HTERT RPE-1 (cell line): ENCODE results near the gene CLEC16A.

Source experiments
- in situ Hi-C: fragments of 300-500 bp; cut with MboI; formaldehyde crosslinking; loops from 4 replicates; pipeline ENCODE4 v1.14.3; 2020; ENCODE audit warnings: low sequenced_read_pairs

CLEC16A gene

GRCh38 chr16:11056090-11056992 is 112.0 kb downstream of the CLEC16A start:
- in situ Hi-C loops = no loop called here

DNA sequence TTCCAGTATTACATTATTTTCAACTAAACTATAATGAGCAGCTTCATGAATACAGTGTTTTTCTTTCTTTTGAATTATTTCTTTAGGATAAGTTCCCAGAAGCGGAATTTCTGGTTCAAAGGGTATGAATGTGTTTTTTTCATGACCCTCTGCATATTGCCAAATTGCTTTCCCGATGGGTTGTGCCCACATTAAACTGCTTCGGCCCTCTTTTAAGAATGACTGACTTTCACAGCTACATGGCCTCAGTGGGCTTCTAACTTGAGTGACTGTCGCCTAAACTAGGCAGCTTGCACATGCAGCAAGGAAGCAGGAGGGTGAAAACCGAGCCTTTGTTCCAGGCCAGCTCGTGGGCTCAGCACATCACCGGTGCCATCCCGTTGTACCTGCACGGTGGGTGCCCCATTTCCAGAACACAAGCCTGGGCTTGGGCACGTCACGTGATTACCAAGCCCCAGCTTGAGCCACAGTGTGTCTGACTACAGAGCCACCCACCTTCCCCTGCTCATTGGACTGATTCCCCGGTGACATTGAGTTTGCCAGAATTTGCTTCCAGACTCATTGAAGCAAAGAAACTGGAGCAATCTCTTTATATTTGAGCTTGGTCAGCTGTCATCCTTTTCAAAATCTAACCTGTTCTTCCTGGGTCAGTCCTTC is 112.8 kb downstream of the CLEC16A start:
- in situ Hi-C loops = no loop called here

GRCh38 chr16:11057711-11058345 is 113.5 kb downstream of the CLEC16A start:
- in situ Hi-C loops = no loop called here

DNA sequence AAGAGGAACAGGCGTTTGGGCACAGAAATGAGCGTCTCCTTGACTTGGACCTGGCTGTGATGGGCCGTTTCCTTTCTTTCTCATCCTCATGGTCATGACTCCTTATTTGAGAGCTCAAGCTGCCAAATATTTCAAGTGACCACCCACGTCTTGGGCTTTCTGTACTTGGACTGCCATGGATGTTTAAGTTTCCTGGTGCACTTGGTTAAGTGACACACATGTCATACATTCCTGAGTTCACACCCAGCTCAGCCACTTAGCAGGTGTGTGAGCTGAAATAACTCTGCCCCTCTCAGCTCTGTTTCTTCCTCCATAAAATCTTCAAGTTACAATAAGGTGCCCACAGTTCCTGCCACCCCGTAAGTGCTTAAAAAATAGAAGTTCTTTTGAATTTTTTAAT is 114.5 kb downstream of the CLEC16A start:
- in situ Hi-C loops = no loop called here

GRCh38 chr16:11059588-11059987 is 115.2 kb downstream of the CLEC16A start:
- in situ Hi-C loops = no loop called here

DNA sequence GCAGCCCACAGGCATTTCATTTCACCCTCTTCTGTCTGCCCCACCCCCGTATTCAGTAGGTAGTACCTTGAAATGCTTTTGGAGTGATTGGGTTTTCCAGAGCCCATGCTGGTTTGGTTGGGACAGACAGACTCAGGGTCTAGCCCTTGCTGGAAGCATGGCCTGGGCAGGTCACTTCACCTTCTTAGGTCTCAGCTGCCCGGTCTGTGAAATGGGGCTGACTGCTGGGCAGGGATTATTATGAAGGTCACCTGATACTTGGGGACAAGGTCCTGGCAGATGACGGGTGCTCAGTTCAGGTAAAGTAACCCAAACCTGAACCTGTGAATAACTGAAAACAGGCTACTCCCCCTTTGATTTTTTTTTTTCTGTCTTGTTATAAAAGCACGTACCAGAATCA is 116.0 kb downstream of the CLEC16A start:
- in situ Hi-C loops = no loop called here

GRCh38 chr16:11060842-11061241 is 116.5 kb downstream of the CLEC16A start:
- in situ Hi-C loops = no loop called here

DNA sequence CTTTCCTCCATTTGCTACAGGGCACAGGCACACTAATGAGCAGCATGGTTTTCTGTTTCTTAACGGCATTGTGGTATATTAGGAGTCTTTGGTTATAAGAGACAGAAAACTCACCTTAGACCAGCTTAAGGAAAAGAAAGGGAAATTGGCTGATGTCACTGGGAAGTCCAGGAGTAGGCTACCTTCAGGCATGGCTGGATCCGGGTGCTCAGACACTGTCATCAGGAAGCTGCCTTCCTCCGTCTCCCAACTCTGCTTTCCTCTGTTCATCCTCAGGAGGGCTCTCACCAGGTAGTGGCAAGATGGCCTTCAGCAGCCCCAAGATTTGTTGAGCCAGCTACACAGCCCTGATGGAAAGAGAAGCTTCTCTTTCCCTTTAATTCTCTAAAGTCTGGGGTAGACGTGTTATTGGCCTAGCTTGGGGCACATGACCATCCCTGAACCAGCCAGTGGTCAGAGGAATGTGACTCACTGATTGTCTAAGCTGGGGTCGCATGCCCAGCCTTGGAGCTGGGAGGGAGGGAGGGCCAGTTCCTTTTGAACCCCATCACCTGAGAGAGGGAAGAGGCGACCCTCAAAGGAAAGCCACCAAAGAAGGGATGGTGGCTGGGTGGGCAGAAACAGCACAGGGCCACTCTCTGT is 117.4 kb downstream of the CLEC16A start:
- in situ Hi-C loops = no loop called here

DNA sequence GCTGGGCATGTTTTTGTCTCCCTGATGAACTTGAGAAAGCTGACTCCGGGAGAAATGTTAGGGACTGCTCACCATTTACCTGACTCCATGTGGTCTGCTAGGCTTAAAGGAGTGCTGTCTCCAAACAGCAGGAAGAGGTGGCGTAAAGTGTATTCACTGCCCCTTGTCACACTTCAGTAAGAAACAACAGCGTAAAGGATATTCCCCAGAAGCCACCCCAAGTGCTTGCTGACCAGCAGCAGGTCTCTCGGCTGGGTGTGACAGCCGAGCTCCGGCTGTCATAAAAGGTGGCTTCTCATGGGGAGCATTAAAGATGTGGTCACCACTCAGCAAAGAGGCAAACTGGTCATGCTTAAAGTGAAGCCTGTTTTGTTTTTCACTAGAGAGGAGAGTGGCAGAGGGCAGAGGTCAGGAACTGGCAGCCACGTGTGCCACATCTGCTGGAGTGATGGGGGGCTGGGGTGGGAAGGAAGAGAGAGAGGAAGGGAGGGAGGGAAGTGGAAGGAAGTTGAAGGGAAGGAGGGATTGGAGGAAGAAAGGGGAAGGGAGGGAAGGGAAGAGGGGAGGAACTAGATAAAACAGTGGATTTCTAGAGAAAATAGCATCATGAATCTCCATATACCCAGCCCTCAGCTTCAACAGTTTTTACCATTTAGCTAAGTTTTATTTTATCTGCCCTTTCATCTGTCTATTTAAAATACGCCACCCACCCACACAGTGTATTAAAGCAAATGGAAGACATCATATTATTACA is 119.3 kb downstream of the CLEC16A start:
- in situ Hi-C loops = no loop called here

DNA sequence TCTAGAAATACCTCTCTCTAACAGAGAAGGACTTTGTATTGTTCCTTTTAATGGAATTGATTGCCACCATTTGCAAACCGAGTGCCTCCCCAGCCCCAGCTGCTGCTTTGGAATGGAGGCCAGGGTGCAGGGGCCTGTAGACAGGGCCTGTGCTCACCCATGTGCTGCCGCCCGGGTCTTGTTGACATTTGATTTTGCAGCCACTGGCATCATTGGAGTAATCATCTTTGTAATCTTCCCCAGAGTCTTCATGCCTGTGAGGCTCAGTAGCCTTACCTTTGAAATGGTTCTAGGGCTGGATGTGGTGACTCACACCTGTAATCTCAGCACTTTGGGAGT is 119.8 kb downstream of the CLEC16A start:
- in situ Hi-C loops = no loop called here

GRCh38 chr16:11064851-11065250 is 120.5 kb downstream of the CLEC16A start:
- in situ Hi-C loops = no loop called here

- in situ Hi-C loops = no loop called here
Measured at GRCh38 chr16:11066261-11066870, 122.0 kb downstream of the CLEC16A start.

- in situ Hi-C loops = no loop called here
Measured at GRCh38 chr16:11067266-11067665, 122.9 kb downstream of the CLEC16A start.

- in situ Hi-C loops = no loop called here
Measured at GRCh38 chr16:11067697-11068141, 123.4 kb downstream of the CLEC16A start.

GRCh38 chr16:11071829-11072228 is 127.5 kb downstream of the CLEC16A start:
- in situ Hi-C loops = no loop called here

- in situ Hi-C loops = no loop called here
Measured at GRCh38 chr16:11072420-11073153, 128.2 kb downstream of the CLEC16A start.

DNA sequence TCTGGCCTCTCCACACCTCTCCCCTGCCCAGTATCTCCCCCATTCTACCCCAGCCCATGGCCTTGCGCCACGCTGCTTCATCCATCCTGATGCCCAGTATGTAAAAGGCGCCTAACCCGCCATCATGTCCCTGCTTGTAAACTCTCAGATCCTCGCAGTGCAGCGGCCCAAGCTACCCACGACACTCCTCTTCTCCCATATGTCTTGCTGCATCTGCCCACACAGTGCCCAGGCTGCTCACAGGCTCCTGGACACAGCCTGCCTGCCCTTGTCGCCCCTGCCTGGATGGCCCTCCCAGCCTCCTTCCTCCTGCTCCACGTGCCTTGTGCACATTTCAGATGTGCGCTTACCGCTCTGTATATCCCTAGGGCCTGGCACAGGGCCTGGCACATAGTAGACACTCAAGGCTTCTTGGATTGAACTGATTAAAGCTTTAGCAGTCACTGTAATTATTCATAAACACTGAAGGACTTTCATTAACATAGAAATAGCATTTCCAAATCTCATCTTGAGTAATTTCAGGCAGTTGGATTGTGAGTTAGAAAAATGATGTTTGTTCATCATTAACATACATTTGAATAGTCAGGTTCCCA is 129.1 kb downstream of the CLEC16A start:
- in situ Hi-C loops = no loop called here

GRCh38 chr16:11074131-11074530 is 129.8 kb downstream of the CLEC16A start:
- in situ Hi-C loops = no loop called here

DNA sequence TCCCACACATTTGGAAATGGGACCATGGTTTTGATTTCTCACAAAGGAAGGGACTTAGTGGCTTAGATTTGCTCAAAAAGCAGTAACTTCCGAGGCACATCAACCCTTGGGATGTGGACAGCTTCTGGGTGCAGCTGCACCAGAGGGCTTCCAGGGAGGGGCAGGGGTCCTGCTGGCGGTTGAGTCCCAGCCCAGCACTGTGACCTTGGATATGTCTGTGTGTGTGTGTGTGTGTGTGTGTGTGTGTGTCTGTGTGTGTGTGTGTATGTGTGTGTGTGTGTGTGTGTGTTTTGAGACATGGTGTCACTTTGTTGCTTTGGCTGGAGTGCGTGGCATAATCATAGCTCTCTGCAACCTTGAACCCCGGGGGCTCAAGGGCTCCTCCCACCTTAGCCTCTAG is 130.8 kb downstream of the CLEC16A start:
- in situ Hi-C loops = no loop called here
